ENCODE data around the gene TRAPPC8. TPM values are rescaled to one million over a fixed set of nuclear protein-coding genes. Genes with fewer than 3 reads are reported as not detected.
"Not testable (repeated sequence)": the region's sequence is repeated elsewhere in the genome, so short reads cannot be mapped to it uniquely, and the experiment has no call there.

Gene TRAPPC8
- total RNA-seq, 1 donor from 2014 or later = 31.5 TPM

DNA sequence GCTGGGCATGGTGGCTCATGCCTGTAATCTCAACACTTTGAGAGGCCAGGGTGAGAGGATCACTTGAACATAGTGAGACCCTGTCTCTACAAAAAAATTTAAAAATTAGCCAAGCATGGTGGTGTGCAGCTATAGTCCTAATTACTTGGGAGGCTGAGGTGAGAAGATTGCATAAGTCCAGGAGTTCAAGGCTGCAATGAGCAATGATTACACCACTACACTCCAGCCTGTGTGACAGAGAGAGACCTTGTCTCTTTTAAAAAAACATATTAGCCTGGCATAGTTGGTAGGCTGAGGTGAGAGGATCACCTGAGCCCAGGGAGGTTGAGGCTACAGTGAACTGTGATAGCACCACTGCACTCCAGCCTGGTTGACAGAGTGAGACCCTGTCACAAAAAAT is 13.7 kb downstream of the TRAPPC8 start:
- H4K20me1 ChIP-seq (ENCODE audit: insufficient read depth, low read length) = peaks cover 57% of the 10 kb centered on the region
- Mint-ChIP-seq H3K9me3 (ENCODE audit: unreplicated experiment) (no peaks in the 10 kb centered on the region), H3K4me1 (ENCODE audit: low read depth, unreplicated experiment) (peaks cover 12% of the 10 kb centered on the region), H3K4me3 (ENCODE audit: unreplicated experiment) (no peak overlapping the region), H3K36me3 (ENCODE audit: low read depth, unreplicated experiment) (peaks cover 7% of the 10 kb centered on the region), H3K27me3 (ENCODE audit: low read depth, unreplicated experiment) (no peaks in the 10 kb centered on the region), H3K27ac (ENCODE audit: unreplicated experiment) (no peak overlapping the region)
- DNase-seq (ENCODE audit: low read depth) (no peak), FAIRE-seq (no peak)
- TF ChIP-seq EZH2 (IDR thresholded peaks at IDR 0.05; ENCODE audit: insufficient read depth, low read length) = no peak
- TF ChIP-seq, protein P1, sequence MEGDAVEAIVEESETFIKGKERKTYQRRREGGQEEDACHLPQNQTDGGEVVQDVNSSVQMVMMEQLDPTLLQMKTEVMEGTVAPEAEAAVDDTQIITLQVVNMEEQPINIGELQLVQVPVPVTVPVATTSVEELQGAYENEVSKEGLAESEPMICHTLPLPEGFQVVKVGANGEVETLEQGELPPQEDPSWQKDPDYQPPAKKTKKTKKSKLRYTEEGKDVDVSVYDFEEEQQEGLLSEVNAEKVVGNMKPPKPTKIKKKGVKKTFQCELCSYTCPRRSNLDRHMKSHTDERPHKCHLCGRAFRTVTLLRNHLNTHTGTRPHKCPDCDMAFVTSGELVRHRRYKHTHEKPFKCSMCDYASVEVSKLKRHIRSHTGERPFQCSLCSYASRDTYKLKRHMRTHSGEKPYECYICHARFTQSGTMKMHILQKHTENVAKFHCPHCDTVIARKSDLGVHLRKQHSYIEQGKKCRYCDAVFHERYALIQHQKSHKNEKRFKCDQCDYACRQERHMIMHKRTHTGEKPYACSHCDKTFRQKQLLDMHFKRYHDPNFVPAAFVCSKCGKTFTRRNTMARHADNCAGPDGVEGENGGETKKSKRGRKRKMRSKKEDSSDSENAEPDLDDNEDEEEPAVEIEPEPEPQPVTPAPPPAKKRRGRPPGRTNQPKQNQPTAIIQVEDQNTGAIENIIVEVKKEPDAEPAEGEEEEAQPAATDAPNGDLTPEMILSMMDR (IDR thresholded peaks at IDR 0.05; ENCODE audit: insufficient read depth, low read depth, low read length) = no peak
- no peak overlapping the region for H3K4me2 ChIP-seq (ENCODE audit: low read length)
- H3K9ac ChIP-seq (ENCODE audit: low read length) = no peak overlapping the region
- no peaks in the 10 kb centered on the region for H3K9me3 ChIP-seq (ENCODE audit: insufficient read depth, low read depth, low read length)
- peaks cover 6% of the 10 kb centered on the region for H3K4me1 ChIP-seq (ENCODE audit: insufficient read depth, low read length)
- H3K4me3 ChIP-seq (ENCODE audit: insufficient read depth, low read depth, low read length) = no peak overlapping the region
- H2AFZ ChIP-seq (ENCODE audit: low read depth, low read length) = no peak overlapping the region
- no peak overlapping the region for H3K27ac ChIP-seq (ENCODE audit: low read depth, low read length)
- H3K79me2 ChIP-seq (ENCODE audit: insufficient read depth, low read length) = peaks cover 65% of the 10 kb centered on the region
- no peaks in the 10 kb centered on the region for H3K27me3 ChIP-seq (ENCODE audit: insufficient read depth, low read length)
- H3K36me3 ChIP-seq (ENCODE audit: insufficient read depth, low read length) = peaks cover under 1% of the 10 kb centered on the region

DNA sequence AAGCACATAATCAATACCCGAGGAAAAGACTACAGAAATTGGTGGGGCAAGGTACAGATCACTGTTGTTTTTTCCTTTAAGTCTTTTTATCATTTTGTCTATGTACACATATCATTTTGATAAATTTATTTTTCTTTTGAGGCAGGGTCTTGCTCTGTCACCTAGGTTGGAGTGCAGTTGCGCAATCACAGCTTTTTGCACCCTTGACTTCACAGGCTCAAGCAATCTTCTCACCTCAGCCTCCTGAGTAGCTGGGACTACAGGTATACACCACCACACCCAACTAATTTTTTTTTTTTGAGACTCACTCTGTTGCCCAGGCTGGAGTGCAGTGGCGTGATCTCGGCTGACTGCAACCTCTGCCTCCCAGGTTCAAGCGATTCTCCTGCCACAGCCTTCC is 15.9 kb downstream of the TRAPPC8 start:
- not testable (repeated sequence) for H3K4me2 ChIP-seq (ENCODE audit: low read length); H3K9me3 ChIP-seq (ENCODE audit: insufficient read depth, low read depth, low read length); H3K4me3 ChIP-seq (ENCODE audit: insufficient read depth, low read depth, low read length); H3K4me1 ChIP-seq (ENCODE audit: insufficient read depth, low read length); H3K4me3 Mint-ChIP-seq (ENCODE audit: unreplicated experiment); H2AFZ ChIP-seq (ENCODE audit: low read depth, low read length); H3K9ac ChIP-seq (ENCODE audit: low read length); H3K27me3 ChIP-seq (ENCODE audit: insufficient read depth, low read length); H3K27ac ChIP-seq (ENCODE audit: low read depth, low read length); H3K36me3 Mint-ChIP-seq (ENCODE audit: low read depth, unreplicated experiment); DNase-seq (ENCODE audit: low read depth); H3K36me3 ChIP-seq (ENCODE audit: insufficient read depth, low read length); H3K27me3 Mint-ChIP-seq (ENCODE audit: low read depth, unreplicated experiment); FAIRE-seq; H3K27ac Mint-ChIP-seq (ENCODE audit: unreplicated experiment); H3K9me3 Mint-ChIP-seq (ENCODE audit: unreplicated experiment)
- Histone ChIP-seq H4K20me1 (ENCODE audit: insufficient read depth, low read length) (peaks cover 51% of the 10 kb centered on the region), H3K79me2 (ENCODE audit: insufficient read depth, low read length) (peaks cover 65% of the 10 kb centered on the region)
- H3K4me1 Mint-ChIP-seq (ENCODE audit: low read depth, unreplicated experiment) = peaks cover 10% of the 10 kb centered on the region

DNA sequence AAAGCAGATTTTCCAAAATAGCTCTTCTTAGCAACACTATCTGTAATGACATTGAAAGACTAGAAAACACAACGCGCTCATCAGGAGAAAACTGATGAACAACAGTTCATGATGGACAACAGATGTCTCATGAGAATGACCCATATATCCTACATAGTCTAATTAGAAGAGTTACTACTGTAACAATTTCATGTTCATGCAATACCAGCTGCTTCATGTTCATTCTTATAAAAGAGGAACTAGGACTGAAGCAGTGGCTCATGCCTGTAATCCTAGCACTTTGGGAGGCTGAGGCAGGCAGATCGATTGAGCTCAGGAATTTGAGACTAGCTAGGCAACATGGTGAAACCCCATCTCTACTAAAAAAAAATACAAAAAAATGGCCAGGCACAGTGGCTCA is 22.7 kb downstream of the TRAPPC8 start:
- Histone ChIP-seq H3K79me2 (ENCODE audit: insufficient read depth, low read length) (peaks cover 49% of the 10 kb centered on the region), H3K9ac (ENCODE audit: low read length) (no peak overlapping the region), H3K9me3 (ENCODE audit: insufficient read depth, low read depth, low read length) (no peaks in the 10 kb centered on the region), H3K27me3 (ENCODE audit: insufficient read depth, low read length) (no peaks in the 10 kb centered on the region), H4K20me1 (ENCODE audit: insufficient read depth, low read length) (peaks cover 26% of the 10 kb centered on the region), H3K36me3 (ENCODE audit: insufficient read depth, low read length) (no peaks in the 10 kb centered on the region), H3K4me3 (ENCODE audit: insufficient read depth, low read depth, low read length) (no peak overlapping the region), H2AFZ (ENCODE audit: low read depth, low read length) (no peak overlapping the region), H3K27ac (ENCODE audit: low read depth, low read length) (no peak overlapping the region), H3K4me1 (ENCODE audit: insufficient read depth, low read length) (no peaks in the 10 kb centered on the region), H3K4me2 (ENCODE audit: low read length) (no peak overlapping the region)
- no peak for DNase-seq (ENCODE audit: low read depth)
- H3K4me1 Mint-ChIP-seq (ENCODE audit: low read depth, unreplicated experiment) = no peaks in the 10 kb centered on the region
- TF ChIP-seq EZH2 (IDR thresholded peaks at IDR 0.05; ENCODE audit: insufficient read depth, low read length) = no peak
- TF ChIP-seq, protein P1 (IDR thresholded peaks at IDR 0.05; ENCODE audit: insufficient read depth, low read depth, low read length) = no peak
- H3K36me3 Mint-ChIP-seq (ENCODE audit: low read depth, unreplicated experiment) = peaks cover 4% of the 10 kb centered on the region
- no peaks in the 10 kb centered on the region for H3K27me3 Mint-ChIP-seq (ENCODE audit: low read depth, unreplicated experiment)
- H3K4me3 Mint-ChIP-seq (ENCODE audit: unreplicated experiment) = no peak overlapping the region
- FAIRE-seq = no peak
- H3K9me3 Mint-ChIP-seq (ENCODE audit: unreplicated experiment) = no peaks in the 10 kb centered on the region
- no peak overlapping the region for H3K27ac Mint-ChIP-seq (ENCODE audit: unreplicated experiment)

DNA sequence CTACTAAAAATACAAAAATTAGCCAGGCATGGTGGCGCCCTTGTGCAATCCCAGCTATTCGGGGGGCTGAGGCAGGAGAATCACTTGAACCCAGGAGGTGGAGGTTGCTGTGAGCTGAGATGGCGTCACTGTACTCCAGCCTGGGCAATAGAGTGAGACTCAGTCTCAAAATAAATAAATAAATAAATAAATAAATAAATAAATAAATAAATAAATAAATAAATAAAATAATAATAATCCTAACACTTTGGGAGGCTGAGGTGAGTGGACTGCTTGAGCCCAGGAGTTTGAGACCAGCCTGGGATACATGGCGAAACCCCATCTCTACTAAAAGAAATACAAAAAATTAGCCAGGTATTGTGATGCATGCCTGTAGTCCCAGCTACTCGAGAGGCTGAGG is 23.6 kb downstream of the TRAPPC8 start:
- not testable (repeated sequence) for H3K4me1 ChIP-seq (ENCODE audit: insufficient read depth, low read length); H3K4me1 Mint-ChIP-seq (ENCODE audit: low read depth, unreplicated experiment); H3K9me3 ChIP-seq (ENCODE audit: insufficient read depth, low read depth, low read length); DNase-seq (ENCODE audit: low read depth); H3K36me3 Mint-ChIP-seq (ENCODE audit: low read depth, unreplicated experiment); H3K9ac ChIP-seq (ENCODE audit: low read length); H3K4me2 ChIP-seq (ENCODE audit: low read length); FAIRE-seq; H3K27me3 ChIP-seq (ENCODE audit: insufficient read depth, low read length); H3K27ac ChIP-seq (ENCODE audit: low read depth, low read length); H3K27me3 Mint-ChIP-seq (ENCODE audit: low read depth, unreplicated experiment); H3K27ac Mint-ChIP-seq (ENCODE audit: unreplicated experiment); H3K9me3 Mint-ChIP-seq (ENCODE audit: unreplicated experiment); H3K36me3 ChIP-seq (ENCODE audit: insufficient read depth, low read length); H3K4me3 ChIP-seq (ENCODE audit: insufficient read depth, low read depth, low read length); H2AFZ ChIP-seq (ENCODE audit: low read depth, low read length); H3K4me3 Mint-ChIP-seq (ENCODE audit: unreplicated experiment)
- peaks cover 18% of the 10 kb centered on the region for H4K20me1 ChIP-seq (ENCODE audit: insufficient read depth, low read length)
- peaks cover 48% of the 10 kb centered on the region for H3K79me2 ChIP-seq (ENCODE audit: insufficient read depth, low read length)
